HEK293T (cell line): ENCODE data around the gene IRX3.

Experiments
- ARNT ChIP-seq: fragments of 450-650 bp; IDR thresholded peaks from 2 replicates; pipeline ENCODE4 v1.6.1; 2017; ENCODE audit warnings: mild to moderate bottlenecking
- BHLHE40 ChIP-seq: fragments of 450-650 bp; IDR thresholded peaks from 2 replicates; pipeline ENCODE4 v1.6.1; 2016; ENCODE audit warnings: mild to moderate bottlenecking, moderate library complexity, borderline replicate concordance
- ELF4 ChIP-seq: fragments of 450-650 bp; IDR thresholded peaks from 2 replicates; pipeline ENCODE4 v1.6.1; 2017; ENCODE audit warnings: antibody characterized with exemption
- FOXA1 ChIP-seq: fragments of 450-650 bp; IDR thresholded peaks from 2 replicates; pipeline ENCODE4 v1.6.1; 2016; ENCODE audit warnings: mild to moderate bottlenecking
- FOXK2 ChIP-seq: fragments of 450-650 bp; IDR thresholded peaks from 2 replicates; pipeline ENCODE4 v1.6.1; 2016; ENCODE audit warnings: mild to moderate bottlenecking
- FOXM1 ChIP-seq: fragments of 450-650 bp; IDR thresholded peaks from 2 replicates; pipeline ENCODE4 v1.6.1; 2017; ENCODE audit warnings: mild to moderate bottlenecking, borderline replicate concordance
- HDGF ChIP-seq: fragments of 450-650 bp; IDR thresholded peaks from 2 replicates; pipeline ENCODE4 v1.6.1; 2017; ENCODE audit warnings: antibody characterized with exemption, borderline replicate concordance
- LEF1 ChIP-seq: fragments of 450-650 bp; IDR thresholded peaks from 2 replicates; pipeline ENCODE4 v1.6.1; 2017; ENCODE audit warnings: mild to moderate bottlenecking, borderline replicate concordance
- NFRKB ChIP-seq: fragments of 450-650 bp; IDR thresholded peaks from 2 replicates; pipeline ENCODE4 v1.6.1; 2016; ENCODE audit warnings: mild to moderate bottlenecking, moderate library complexity
- PKNOX1 ChIP-seq: fragments of 450-650 bp; IDR thresholded peaks from 2 replicates; pipeline ENCODE4 v1.6.1; 2016
- SP1 ChIP-seq: fragments of 450-650 bp; IDR thresholded peaks from 2 replicates; pipeline ENCODE4 v1.6.1; 2017
- SUZ12 ChIP-seq: fragments of 450-650 bp; IDR thresholded peaks from 2 replicates; pipeline ENCODE4 v1.6.1; 2016; ENCODE audit warnings: mild to moderate bottlenecking
- TARDBP ChIP-seq: fragments of 450-650 bp; IDR thresholded peaks from 2 replicates; pipeline ENCODE4 v1.6.1; 2016
- ZNF384 ChIP-seq: fragments of 450-650 bp; IDR thresholded peaks from 2 replicates; pipeline ENCODE4 v1.6.1; 2016

- TF ChIP-seq ZNF384, result no peak
- no peak for TF ChIP-seq BHLHE40
- TF ChIP-seq SUZ12, result no peak
- no peak for TF ChIP-seq FOXA1
- TF ChIP-seq ARNT, result no peak
- no peak for TF ChIP-seq SP1
- no peak for TF ChIP-seq ELF4
- no peak for TF ChIP-seq NFRKB
- TF ChIP-seq FOXM1, result no peak
- no peak for TF ChIP-seq HDGF
- no peak for TF ChIP-seq TARDBP
- no peak for TF ChIP-seq FOXK2
- TF ChIP-seq PKNOX1, result no peak
- TF ChIP-seq LEF1, result no peak
Observed at GRCh38 chr16:54273566-54273965, 13.0 kb downstream of the IRX3 start.
